HCT116 (cell line): ENCODE measurements around the gene EPHA8. TPM values are rescaled to one million over a fixed set of nuclear protein-coding genes. Genes with fewer than 3 reads are reported as not detected.

Experiments
- ATAC-seq: fragments of 200-7000 bp; cut with Tn5 transposase; 2 replicates; pipeline ENCODE4 v1.9.1; 2020; ENCODE audit warnings: mild to moderate bottlenecking, moderate library complexity
- BruUV-seq: library from RNA; stranded (reverse); fragments of 400-500 nt; replicated peaks from 2 replicates; lab custom pipeline; 2021; lab: Mats Ljungman, UMichigan
- CTCF ChIA-PET: fragments of 300-600 bp; sonication (Branson Sonifier 250); formaldehyde crosslinking; loops from one replicate; lab custom pipeline; 2021; ENCODE audit warnings: antibody characterized with exemption; lab: Charles Lee
- POLR2A ChIA-PET: fragments of 300-600, 350-600 bp; sonication (Branson Sonifier 250); formaldehyde crosslinking; loops from one replicate; lab custom pipeline; 2021; ENCODE audit warnings: antibody characterized with exemption; lab: Charles Lee
- RAD21 ChIA-PET, 2 experiments: fragments of 300-600 bp; sonication (Branson Sonifier 250); formaldehyde crosslinking; loops; one replicate each; lab custom pipeline; 2023; ENCODE audit warnings: low total read pairs in 2 of 2; ENCODE audit not compliant: uncharacterized antibody in 2 of 2, unreplicated experiment in 2 of 2, low non-redundant PET in 1 of 2; lab: Charles Lee
- DNase-seq: peaks from one replicate; pipeline ENCODE4 v3.0.0-alpha.2; 2010; ENCODE audit warnings: low read depth, low spot score
- H2AFZ ChIP-seq: fragments of 200-600 bp; shearing (Covaris generic), sonication (generic); 2 replicates; pipeline ENCODE4 v1.6.1; 2017; ENCODE audit warnings: low read depth, mixed run types, mixed read lengths, antibody characterized with exemption, low read length; ENCODE audit not compliant: poor library complexity, severe bottlenecking
- H3K27ac ChIP-seq: 2 replicates; pipeline ENCODE4 v1.5.1; 2012; ENCODE audit warnings: low read depth, low read length
- H3K27me3 ChIP-seq: fragments of 200-600 bp; sonication (generic); 2 replicates; pipeline ENCODE4 v1.6.1; 2016; ENCODE audit warnings: mixed run types, low read length, mixed read lengths; ENCODE audit not compliant: insufficient read depth
- H3K36me3 ChIP-seq, 2 experiments: fragments of 200-500 bp in 1 of 2; fragments of 200-600 bp in 1 of 2; sonication (Bioruptor generic) in 1 of 2; sonication (generic) in 1 of 2; 2 replicates each; pipeline versions ENCODE4 v1.5.1 to v1.6.1; 2014 to 2016; ENCODE audit warnings: low read length in 2 of 2, inconsistent platforms in 1 of 2, mixed read lengths in 1 of 2, mixed run types in 1 of 2; ENCODE audit not compliant: insufficient read depth in 2 of 2, control insufficient read depth in 1 of 2
- H3K4me1 ChIP-seq, 2 experiments: fragments of 200-600 bp in 1 of 2; sonication (generic) in 1 of 2; 2 replicates each; pipeline versions ENCODE4 v1.5.1 to v1.6.1; 2012 to 2017; ENCODE audit warnings: low read length in 2 of 2, inconsistent platforms in 1 of 2, mild to moderate bottlenecking in 1 of 2, mixed read lengths in 1 of 2, mixed run types in 1 of 2, moderate library complexity in 1 of 2; ENCODE audit not compliant: insufficient read depth in 2 of 2, control insufficient read depth in 1 of 2
- H3K4me2 ChIP-seq: fragments of 200-600 bp; sonication (generic); 2 replicates; pipeline ENCODE4 v1.6.1; 2017; ENCODE audit warnings: mixed run types, low read length, mixed read lengths
- H3K4me3 ChIP-seq, 2 experiments: fragments of 200-600 bp in 1 of 2; sonication (generic) in 1 of 2; replicated peaks in 1 of 2; 2 replicates each; pipeline ENCODE4 v1.5.1; 2011 to 2016; ENCODE audit warnings: low read length in 2 of 2, control low read depth in 1 of 2, low read depth in 1 of 2, mild to moderate bottlenecking in 1 of 2, mixed read lengths in 1 of 2, mixed run types in 1 of 2
- H3K79me2 ChIP-seq: fragments of 200-600 bp; sonication (generic); 2 replicates; pipeline ENCODE4 v1.6.1; 2017; ENCODE audit warnings: mild to moderate bottlenecking, mixed run types, low read length, moderate library complexity, mixed read lengths; ENCODE audit not compliant: insufficient read depth
- H3K9ac ChIP-seq: fragments of 200-600 bp; sonication (generic); 2 replicates; pipeline ENCODE4 v1.6.1; 2016; ENCODE audit warnings: low read length, mixed read lengths
- H3K9me2 ChIP-seq: fragments of 200-600 bp; sonication (generic), shearing (Covaris generic); 2 replicates; pipeline ENCODE4 v1.6.1; 2017; ENCODE audit warnings: mixed run types, mild to moderate bottlenecking, moderate library complexity; ENCODE audit not compliant: insufficient read depth
- H3K9me3 ChIP-seq, 2 experiments: fragments of 200-500 bp in 1 of 2; fragments of 200-600 bp in 1 of 2; sonication (Bioruptor generic) in 1 of 2; sonication (generic) in 1 of 2; 2 replicates each; pipeline ENCODE4 v1.6.1; 2014 to 2017; ENCODE audit warnings: low read length in 2 of 2, mixed read lengths in 2 of 2, inconsistent platforms in 1 of 2, low read depth in 1 of 2, mild to moderate bottlenecking in 1 of 2, mixed run types in 1 of 2, moderate library complexity in 1 of 2; ENCODE audit not compliant: control insufficient read depth in 1 of 2, insufficient read depth in 1 of 2
- H4K20me1 ChIP-seq: fragments of 200-600 bp; sonication (generic), shearing (Covaris generic); 2 replicates; pipeline ENCODE4 v1.6.1; 2017; ENCODE audit warnings: mixed run types, mild to moderate bottlenecking, moderate library complexity; ENCODE audit not compliant: insufficient read depth
- CBX3 ChIP-seq: IDR thresholded peaks from 2 replicates; pipeline ENCODE4 v1.6.1; 2012; ENCODE audit warnings: low read depth
- CEBPB ChIP-seq: IDR thresholded peaks from 2 replicates; pipeline ENCODE4 v1.6.1; 2012; ENCODE audit warnings: low read depth
- EGR1 ChIP-seq: IDR thresholded peaks from 2 replicates; pipeline ENCODE4 v1.6.1; 2012; ENCODE audit warnings: low read depth
- ELF1 ChIP-seq: IDR thresholded peaks from 2 replicates; pipeline ENCODE4 v1.6.1; 2012; ENCODE audit warnings: low read depth, borderline replicate concordance
- EZH2 ChIP-seq: fragments of 200-600 bp; sonication (generic); IDR thresholded peaks from 2 replicates; pipeline ENCODE4 v1.6.1; 2017; ENCODE audit warnings: antibody characterized with exemption, mixed run types
- JUND ChIP-seq: IDR thresholded peaks from 2 replicates; pipeline ENCODE4 v1.6.1; 2012
- POLR2A ChIP-seq: IDR thresholded peaks from 2 replicates; pipeline ENCODE4 v1.7.0; 2011; ENCODE audit warnings: borderline replicate concordance; ENCODE audit not compliant: insufficient read depth, insufficient read length; ENCODE audit errors: extremely low read depth
- RAD21 ChIP-seq: IDR thresholded peaks from 2 replicates; pipeline ENCODE4 v1.6.1; 2012; ENCODE audit warnings: low read depth, mild to moderate bottlenecking
- SIN3A ChIP-seq: IDR thresholded peaks from 2 replicates; pipeline ENCODE4 v1.6.1; 2012; ENCODE audit warnings: low read depth
- SP1 ChIP-seq: IDR thresholded peaks from 2 replicates; pipeline ENCODE4 v1.6.1; 2012; ENCODE audit warnings: low read depth
- SRF ChIP-seq: IDR thresholded peaks from 2 replicates; pipeline ENCODE4 v1.6.1; 2012; ENCODE audit warnings: low read depth
- ZBTB33 ChIP-seq: IDR thresholded peaks from 2 replicates; pipeline ENCODE4 v1.6.1; 2011; ENCODE audit warnings: mild to moderate bottlenecking, low read length, moderate library complexity; ENCODE audit not compliant: insufficient replicate concordance; ENCODE audit errors: extremely low read depth
- ZFX ChIP-seq: fragments of 450-650 bp; IDR thresholded peaks from 2 replicates; pipeline ENCODE4 v1.6.1; 2017
- ZNF274 ChIP-seq: fragments of 200-500 bp; sonication (Bioruptor generic); IDR thresholded peaks from 2 replicates; pipeline ENCODE4 v1.6.1; 2014; ENCODE audit warnings: mild to moderate bottlenecking, low read depth, low read length, inconsistent platforms
- intact Hi-C: fragments of 100-400 bp; cut with micrococcal nuclease; formaldehyde crosslinking; loops from 2 replicates; pipeline ENCODE4 v1.10.0; 2022
- total RNA-seq: library from RNA; stranded (reverse); gene quantifications from one replicate; pipeline ENCODE4 v1.2.1, GENCODE V29; 2021; ENCODE audit not compliant: unreplicated experiment
- TF ChIP-seq, protein P1 (sequence below): IDR thresholded peaks from 2 replicates; pipeline ENCODE4 v1.6.1; 2012
- TF ChIP-seq, protein P2 (sequence below): IDR thresholded peaks from 2 replicates; pipeline ENCODE4 v1.6.1; 2012; ENCODE audit warnings: low read depth
- TF ChIP-seq, protein P3 (sequence below): IDR thresholded peaks from 2 replicates; pipeline ENCODE4 v1.6.1; 2012

EPHA8 gene
- total RNA-seq, 1 experiment from 2014 or later: 0.30 TPM

DNA sequence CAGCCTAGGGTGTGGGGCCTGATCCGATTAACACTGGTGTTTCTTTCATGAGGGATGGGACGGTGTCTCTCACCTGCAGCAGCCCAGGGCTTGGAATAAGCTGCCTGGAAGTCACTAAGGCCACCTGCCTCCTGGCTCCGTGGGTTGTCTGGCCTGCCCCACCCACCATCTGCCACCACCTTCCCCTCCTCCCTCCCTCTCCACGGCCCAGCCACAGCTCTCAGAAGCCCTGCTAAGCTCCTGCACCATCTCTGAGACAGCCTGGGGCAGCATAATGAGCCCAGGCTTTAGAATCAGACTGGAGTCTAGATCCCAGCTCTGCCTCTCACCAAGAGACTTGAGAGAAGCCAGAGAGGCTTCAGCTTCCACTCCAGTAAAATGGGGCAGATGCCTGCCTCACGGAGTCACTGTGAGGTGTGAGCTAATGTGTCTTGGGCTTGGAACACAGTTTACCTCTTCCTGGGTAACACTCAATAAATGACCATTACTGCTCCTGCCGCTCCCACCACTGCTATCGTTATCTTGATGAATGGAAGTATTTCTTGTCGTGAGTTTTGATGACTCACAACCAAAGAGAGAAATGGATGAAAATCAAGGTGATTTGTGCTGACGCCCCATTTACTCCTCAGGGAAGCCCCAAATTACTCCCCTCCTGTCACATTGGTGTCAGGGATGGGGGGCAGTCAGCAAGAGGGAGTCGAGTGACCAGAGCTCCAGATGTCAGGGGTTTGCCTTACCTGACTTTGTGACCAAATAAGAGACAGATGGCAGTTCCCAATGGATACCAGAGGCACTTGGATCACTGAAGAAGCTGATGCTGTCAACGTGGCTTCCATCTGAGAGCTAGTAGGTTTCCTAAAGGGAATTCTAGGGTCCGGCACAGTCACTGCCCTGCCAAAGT, 49.6 kb downstream of the EPHA8 start (continued):
- TF ChIP-seq, protein P1, sequence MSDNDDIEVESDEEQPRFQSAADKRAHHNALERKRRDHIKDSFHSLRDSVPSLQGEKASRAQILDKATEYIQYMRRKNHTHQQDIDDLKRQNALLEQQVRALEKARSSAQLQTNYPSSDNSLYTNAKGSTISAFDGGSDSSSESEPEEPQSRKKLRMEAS: no peak
- TF ChIP-seq EZH2 (no peak), ZFX (no peak), EGR1 (no peak), SIN3A (no peak), JUND (no peak)
- TF ChIP-seq, protein P2, sequence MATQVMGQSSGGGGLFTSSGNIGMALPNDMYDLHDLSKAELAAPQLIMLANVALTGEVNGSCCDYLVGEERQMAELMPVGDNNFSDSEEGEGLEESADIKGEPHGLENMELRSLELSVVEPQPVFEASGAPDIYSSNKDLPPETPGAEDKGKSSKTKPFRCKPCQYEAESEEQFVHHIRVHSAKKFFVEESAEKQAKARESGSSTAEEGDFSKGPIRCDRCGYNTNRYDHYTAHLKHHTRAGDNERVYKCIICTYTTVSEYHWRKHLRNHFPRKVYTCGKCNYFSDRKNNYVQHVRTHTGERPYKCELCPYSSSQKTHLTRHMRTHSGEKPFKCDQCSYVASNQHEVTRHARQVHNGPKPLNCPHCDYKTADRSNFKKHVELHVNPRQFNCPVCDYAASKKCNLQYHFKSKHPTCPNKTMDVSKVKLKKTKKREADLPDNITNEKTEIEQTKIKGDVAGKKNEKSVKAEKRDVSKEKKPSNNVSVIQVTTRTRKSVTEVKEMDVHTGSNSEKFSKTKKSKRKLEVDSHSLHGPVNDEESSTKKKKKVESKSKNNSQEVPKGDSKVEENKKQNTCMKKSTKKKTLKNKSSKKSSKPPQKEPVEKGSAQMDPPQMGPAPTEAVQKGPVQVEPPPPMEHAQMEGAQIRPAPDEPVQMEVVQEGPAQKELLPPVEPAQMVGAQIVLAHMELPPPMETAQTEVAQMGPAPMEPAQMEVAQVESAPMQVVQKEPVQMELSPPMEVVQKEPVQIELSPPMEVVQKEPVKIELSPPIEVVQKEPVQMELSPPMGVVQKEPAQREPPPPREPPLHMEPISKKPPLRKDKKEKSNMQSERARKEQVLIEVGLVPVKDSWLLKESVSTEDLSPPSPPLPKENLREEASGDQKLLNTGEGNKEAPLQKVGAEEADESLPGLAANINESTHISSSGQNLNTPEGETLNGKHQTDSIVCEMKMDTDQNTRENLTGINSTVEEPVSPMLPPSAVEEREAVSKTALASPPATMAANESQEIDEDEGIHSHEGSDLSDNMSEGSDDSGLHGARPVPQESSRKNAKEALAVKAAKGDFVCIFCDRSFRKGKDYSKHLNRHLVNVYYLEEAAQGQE: no peak

GRCh38 chr1:22613572-22613918, 50.3 kb downstream of the EPHA8 start:
- no peak overlapping the region for H3K27ac ChIP-seq
- H3K36me3 ChIP-seq: no peaks in the 10 kb centered on the region
- POLR2A ChIA-PET: interaction anchor here (1.3 kb wide), 1 partner anchor 24 kb away, joined by 3 read pairs; no protein-coding TSS in a partner anchor
- H3K4me3 ChIP-seq: no peak overlapping the region
- intact Hi-C loops: no loop called here
- no peaks in the 10 kb centered on the region for H3K9me3 ChIP-seq
- RAD21 ChIA-PET: no interaction called here
- no TSS peak for BruUV-seq
- H2AFZ ChIP-seq: no peak overlapping the region
- H3K79me2 ChIP-seq: no peaks in the 10 kb centered on the region
- no peak overlapping the region for H3K9ac ChIP-seq
- CTCF ChIA-PET: no interaction called here
- H3K4me2 ChIP-seq: no peak overlapping the region
- DNase-seq (no peak), ATAC-seq (no peak)
- peaks cover 84% of the 10 kb centered on the region for H3K27me3 ChIP-seq
- no peaks in the 10 kb centered on the region for H3K4me1 ChIP-seq
- no peaks in the 10 kb centered on the region for H4K20me1 ChIP-seq
- H3K9me2 ChIP-seq: no peaks in the 10 kb centered on the region
- TF ChIP-seq JUND: no peak
- TF ChIP-seq POLR2A: no peak
- no peak for TF ChIP-seq SRF
- TF ChIP-seq CBX3: no peak
- no peak for TF ChIP-seq ZBTB33
- TF ChIP-seq SP1: no peak
- TF ChIP-seq, protein P3, sequence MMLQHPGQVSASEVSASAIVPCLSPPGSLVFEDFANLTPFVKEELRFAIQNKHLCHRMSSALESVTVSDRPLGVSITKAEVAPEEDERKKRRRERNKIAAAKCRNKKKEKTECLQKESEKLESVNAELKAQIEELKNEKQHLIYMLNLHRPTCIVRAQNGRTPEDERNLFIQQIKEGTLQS: no peak
- TF ChIP-seq RAD21: no peak
- TF ChIP-seq SIN3A: no peak
- no peak for TF ChIP-seq ELF1
- no peak for TF ChIP-seq CEBPB
- TF ChIP-seq EGR1: no peak
- TF ChIP-seq ZNF274: no peak
